NCI-H128 (cell line): ENCODE results near the gene PRPSAP1.
"Not testable (repeated sequence)": the region's sequence is repeated elsewhere in the genome, so short reads cannot be mapped to it uniquely, and the experiment has no call there.

Experiments used
- DNase-seq: peaks from one replicate; lab custom pipeline; 2025; ENCODE audit not compliant: unreplicated experiment; lab: John Stamatoyannopoulos, UW

Gene PRPSAP1

GRCh38 chr17:76278268-76278908, 75.3 kb downstream of the PRPSAP1 start:
- no peak for DNase-seq

GRCh38 chr17:76277300-76278267, 76.1 kb downstream of the PRPSAP1 start:
- no peak for DNase-seq

GRCh38 chr17:76276461-76277299, 77.0 kb downstream of the PRPSAP1 start:
- DNase-seq, result no peak

- no peak for DNase-seq
Measured at GRCh38 chr17:76276069-76276431, 77.7 kb downstream of the PRPSAP1 start.

- no peak for DNase-seq
Measured at GRCh38 chr17:76275382-76276068, 78.2 kb downstream of the PRPSAP1 start.

GRCh38 chr17:76274112-76274956, 79.4 kb downstream of the PRPSAP1 start:
- no peak for DNase-seq

- DNase-seq, result no peak
Measured at GRCh38 chr17:76273445-76274111, 80.1 kb downstream of the PRPSAP1 start.

GRCh38 chr17:76272541-76273444, 80.9 kb downstream of the PRPSAP1 start:
- DNase-seq, result no peak

GRCh38 chr17:76271669-76272540, 81.8 kb downstream of the PRPSAP1 start:
- DNase-seq, result no peak

GRCh38 chr17:76270770-76271668, 82.7 kb downstream of the PRPSAP1 start:
- no peak for DNase-seq

- DNase-seq, result no peak
Measured at GRCh38 chr17:76270127-76270592, 83.6 kb downstream of the PRPSAP1 start.

GRCh38 chr17:76268991-76269981, 84.4 kb downstream of the PRPSAP1 start:
- DNase-seq, result no peak

GRCh38 chr17:76268015-76268749, 85.5 kb downstream of the PRPSAP1 start:
- no peak for DNase-seq

- not testable (repeated sequence) for DNase-seq
Measured at GRCh38 chr17:76267581-76268001, 86.1 kb downstream of the PRPSAP1 start.
